ENCODE results near the gene CPM. TPM values are rescaled to one million over a fixed set of nuclear protein-coding genes. Genes with fewer than 3 reads are reported as not detected.

CPM gene
- total RNA-seq, 2 experiments from 2014 or later = 3.8 to 13.0 TPM

DNA sequence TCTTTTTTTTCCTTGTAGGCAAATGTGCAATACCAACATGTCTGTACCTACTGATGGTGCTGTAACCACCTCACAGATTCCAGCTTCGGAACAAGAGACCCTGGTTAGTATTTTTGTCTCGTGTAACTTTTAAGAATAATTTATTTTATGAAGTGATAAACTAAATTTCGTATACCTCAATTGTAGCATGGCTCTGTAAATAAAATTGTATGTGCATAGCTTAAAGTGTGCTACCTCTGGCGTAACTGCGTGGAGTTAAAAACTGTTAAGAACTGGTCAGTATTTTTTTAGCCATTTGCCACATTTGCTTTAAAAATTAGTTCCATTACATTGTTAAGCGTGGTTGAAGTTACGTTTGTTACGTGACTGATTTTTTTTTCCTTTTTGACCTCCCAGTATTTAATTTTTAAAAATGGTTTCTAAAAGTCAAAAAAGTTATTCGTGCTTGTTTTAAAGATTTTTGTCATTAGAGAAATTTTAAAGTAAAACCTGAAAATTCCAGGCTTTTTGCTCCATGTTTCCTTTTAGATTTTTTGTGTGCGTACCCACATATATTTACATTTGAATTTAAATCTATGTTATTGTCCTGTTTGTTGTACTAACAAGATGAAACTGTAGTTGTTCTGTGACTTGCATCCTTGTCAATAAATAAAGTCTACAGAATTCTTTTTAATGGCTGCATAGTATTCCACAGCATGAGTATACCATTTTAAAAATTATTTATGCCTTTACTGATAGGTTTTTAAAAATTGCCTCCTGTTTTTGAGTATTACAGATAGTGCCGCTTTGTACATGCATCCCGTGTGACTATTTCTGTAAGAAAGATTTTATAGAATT, 123.6 kb downstream of the CPM start:
- ChIA-PET CTCF (ENCODE audit: unreplicated experiment) (no interaction called here), POLR2A (interaction anchor here (0.7 to 3.2 kb wide), 14 partner anchors 7 to 63 kb away, joined by 3 to 48 read pairs (median 4); partner anchors contain the start of gene SLC35E3)
- TF ChIP-seq, protein P1, sequence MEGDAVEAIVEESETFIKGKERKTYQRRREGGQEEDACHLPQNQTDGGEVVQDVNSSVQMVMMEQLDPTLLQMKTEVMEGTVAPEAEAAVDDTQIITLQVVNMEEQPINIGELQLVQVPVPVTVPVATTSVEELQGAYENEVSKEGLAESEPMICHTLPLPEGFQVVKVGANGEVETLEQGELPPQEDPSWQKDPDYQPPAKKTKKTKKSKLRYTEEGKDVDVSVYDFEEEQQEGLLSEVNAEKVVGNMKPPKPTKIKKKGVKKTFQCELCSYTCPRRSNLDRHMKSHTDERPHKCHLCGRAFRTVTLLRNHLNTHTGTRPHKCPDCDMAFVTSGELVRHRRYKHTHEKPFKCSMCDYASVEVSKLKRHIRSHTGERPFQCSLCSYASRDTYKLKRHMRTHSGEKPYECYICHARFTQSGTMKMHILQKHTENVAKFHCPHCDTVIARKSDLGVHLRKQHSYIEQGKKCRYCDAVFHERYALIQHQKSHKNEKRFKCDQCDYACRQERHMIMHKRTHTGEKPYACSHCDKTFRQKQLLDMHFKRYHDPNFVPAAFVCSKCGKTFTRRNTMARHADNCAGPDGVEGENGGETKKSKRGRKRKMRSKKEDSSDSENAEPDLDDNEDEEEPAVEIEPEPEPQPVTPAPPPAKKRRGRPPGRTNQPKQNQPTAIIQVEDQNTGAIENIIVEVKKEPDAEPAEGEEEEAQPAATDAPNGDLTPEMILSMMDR (conservative IDR thresholded peaks at IDR 0.05; ENCODE audit: low read length) = 0 out of 2 replicates have a peak, but pooled peaks have one; percentile 22
- TF ChIP-seq EZH2phosphoT487 (IDR thresholded peaks at IDR 0.05; ENCODE audit: borderline replicate concordance, low read depth, low read length) = no peak
- DNase-seq (ENCODE audit: low spot score) = peak; percentile 29
- Histone ChIP-seq H3K9me3 (ENCODE audit: low read length) (no peaks in the 10 kb centered on the region; the same call in 1 of the 2 replicates), H3K9me2 (ENCODE audit: insufficient read depth, low read length) (no peaks in the 10 kb centered on the region), H3K79me2 (ENCODE audit: insufficient read depth, low read depth, low read length) (peaks cover 64% of the 10 kb centered on the region), H4K20me1 (ENCODE audit: insufficient read depth, low read length) (peaks cover 21% of the 10 kb centered on the region), H3K4me2 (ENCODE audit: low read length) (peak overlapping the region; percentile 82), H3K36me3 (ENCODE audit: insufficient read depth, low read length) (peaks cover 60% of the 10 kb centered on the region), H3K27ac (ENCODE audit: low read depth, low read length, poor library complexity, severe bottlenecking) (peak overlapping the region; percentile 100), H3K4me3 (ENCODE audit: low read depth, low read length, poor library complexity, severe bottlenecking) (peak overlapping the region; percentile 99), H3K4me1 (ENCODE audit: insufficient read depth, low read length, poor library complexity, severe bottlenecking) (peaks cover 73% of the 10 kb centered on the region), H2AFZ (ENCODE audit: low read length) (no peak overlapping the region)
- intact Hi-C loops (cut with micrococcal nuclease; ENCODE audit: unreplicated experiment) = loop anchor here (2.0 to 5.0 kb wide), 3 partner anchors 79 to 199 kb away; partner anchors contain the start of genes NUP107 and RAP1B
- BruUV-seq (replicated peaks) = TSS peak; percentile 66

DNA sequence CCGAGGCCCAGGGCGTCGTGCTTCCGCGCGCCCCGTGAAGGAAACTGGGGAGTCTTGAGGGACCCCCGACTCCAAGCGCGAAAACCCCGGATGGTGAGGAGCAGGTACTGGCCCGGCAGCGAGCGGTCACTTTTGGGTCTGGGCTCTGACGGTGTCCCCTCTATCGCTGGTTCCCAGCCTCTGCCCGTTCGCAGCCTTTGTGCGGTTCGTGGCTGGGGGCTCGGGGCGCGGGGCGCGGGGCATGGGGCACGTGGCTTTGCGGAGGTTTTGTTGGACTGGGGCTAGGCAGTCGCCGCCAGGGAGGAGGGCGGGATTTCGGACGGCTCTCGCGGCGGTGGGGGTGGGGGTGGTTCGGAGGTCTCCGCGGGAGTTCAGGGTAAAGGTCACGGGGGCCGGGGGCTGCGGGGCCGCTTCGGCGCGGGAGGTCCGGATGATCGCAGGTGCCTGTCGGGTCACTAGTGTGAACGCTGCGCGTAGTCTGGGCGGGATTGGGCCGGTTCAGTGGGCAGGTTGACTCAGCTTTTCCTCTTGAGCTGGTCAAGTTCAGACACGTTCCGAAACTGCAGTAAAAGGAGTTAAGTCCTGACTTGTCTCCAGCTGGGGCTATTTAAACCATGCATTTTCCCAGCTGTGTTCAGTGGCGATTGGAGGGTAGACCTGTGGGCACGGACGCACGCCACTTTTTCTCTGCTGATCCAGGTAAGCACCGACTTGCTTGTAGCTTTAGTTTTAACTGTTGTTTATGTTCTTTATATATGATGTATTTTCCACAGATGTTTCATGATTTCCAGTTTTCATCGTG, 124.4 kb downstream of the CPM start:
- Histone ChIP-seq H3K27ac (ENCODE audit: low read depth, low read length, poor library complexity, severe bottlenecking) (peak overlapping the region; percentile 100), H3K36me3 (ENCODE audit: insufficient read depth, low read length) (peaks cover 53% of the 10 kb centered on the region), H3K79me2 (ENCODE audit: insufficient read depth, low read depth, low read length) (peaks cover 56% of the 10 kb centered on the region), H3K9me2 (ENCODE audit: insufficient read depth, low read length) (no peaks in the 10 kb centered on the region), H3K4me1 (ENCODE audit: insufficient read depth, low read length, poor library complexity, severe bottlenecking) (peaks cover 73% of the 10 kb centered on the region), H3K9me3 (ENCODE audit: low read length) (no peaks in the 10 kb centered on the region; the same call in 1 of the 2 replicates), H2AFZ (ENCODE audit: low read length) (no peak overlapping the region), H4K20me1 (ENCODE audit: insufficient read depth, low read length) (peaks cover 20% of the 10 kb centered on the region), H3K4me2 (ENCODE audit: low read length) (peak overlapping the region; percentile 82), H3K4me3 (ENCODE audit: low read depth, low read length, poor library complexity, severe bottlenecking) (peak overlapping the region; percentile 99)
- POLR2A ChIA-PET = interaction anchor here (0.5 to 3.2 kb wide), 20 partner anchors 8 to 1423 kb away, joined by 3 to 48 read pairs (median 4); partner anchors contain the start of gene SLC35E3
- TF ChIP-seq, protein P1 (conservative IDR thresholded peaks at IDR 0.05; ENCODE audit: low read length) = no peak
- no peak for TF ChIP-seq EZH2phosphoT487 (IDR thresholded peaks at IDR 0.05; ENCODE audit: borderline replicate concordance, low read depth, low read length)
- CTCF ChIA-PET (ENCODE audit: unreplicated experiment) = interaction anchor here (0.6 to 1.3 kb wide), 2 partner anchors 37 to 44 kb away, joined by 3 to 6 read pairs; no protein-coding TSS in a partner anchor
- peak; percentile 82 for DNase-seq (ENCODE audit: low spot score)
- intact Hi-C loops (cut with micrococcal nuclease; ENCODE audit: unreplicated experiment) = loop anchor here (2.0 to 5.0 kb wide), 3 partner anchors 80 to 198 kb away; partner anchors contain the start of genes NUP107 and RAP1B
- no TSS peak for BruUV-seq (replicated peaks)
